ENCODE results near the gene FAM83B. TPM values are rescaled to one million over a fixed set of nuclear protein-coding genes. Genes with fewer than 3 reads are reported as not detected.

The FAM83B gene
- total RNA-seq, 1 donor from 2014 or later: 13.5 TPM

DNA sequence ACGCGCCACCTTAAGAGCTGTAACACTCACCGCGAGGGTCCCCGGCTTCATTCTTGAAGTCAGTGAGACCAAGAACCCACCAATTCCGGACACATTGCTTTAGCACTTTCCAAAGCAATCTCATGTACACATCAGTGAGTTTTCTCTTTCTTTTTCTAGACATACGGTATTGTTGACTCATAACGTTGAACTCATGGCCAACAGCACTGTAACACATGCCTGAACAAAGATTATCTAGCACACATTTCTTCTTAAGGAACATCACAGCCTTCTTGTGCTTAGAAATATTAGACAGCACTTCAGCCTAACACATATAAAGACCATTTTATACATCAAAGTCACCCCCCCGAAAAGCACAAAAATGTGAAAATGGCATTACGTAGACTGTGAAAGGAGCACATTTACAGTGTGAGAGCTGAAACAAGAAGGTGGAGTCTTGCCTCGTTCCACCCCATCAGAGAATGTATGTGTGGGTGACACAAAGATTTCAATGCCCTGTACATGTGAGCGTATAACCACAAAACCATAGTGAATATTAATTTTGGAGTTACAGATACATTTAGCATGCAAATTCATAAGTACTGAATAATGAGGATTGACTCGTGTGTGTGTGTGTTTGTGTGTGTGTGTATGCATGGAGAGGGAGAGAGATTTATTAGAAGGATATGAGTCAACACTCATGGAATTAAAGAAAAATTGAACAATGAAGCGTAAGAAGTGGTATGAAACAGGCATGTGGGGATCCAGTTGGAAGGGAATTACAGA lies 134.1 kb downstream of the FAM83B start:
- no peak for DNase-seq (ENCODE audit: low read depth)

DNA sequence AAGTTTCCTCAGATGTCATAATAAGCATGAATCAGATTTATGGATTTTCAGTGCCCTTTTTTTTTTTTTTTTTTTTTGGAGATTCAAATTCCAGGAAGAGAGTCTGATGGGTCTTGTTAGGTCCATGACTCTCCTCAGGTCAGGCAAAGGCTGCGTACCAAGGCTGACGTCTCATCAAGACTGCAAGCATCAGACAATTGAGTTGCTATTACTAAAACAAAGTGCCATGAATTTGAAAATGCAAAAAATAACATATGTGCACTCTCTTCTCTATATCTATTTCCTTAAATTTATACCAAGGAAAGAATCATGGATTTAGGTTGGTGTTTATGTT lies 134.7 kb downstream of the FAM83B start:
- DNase-seq (ENCODE audit: low read depth): no peak

DNA sequence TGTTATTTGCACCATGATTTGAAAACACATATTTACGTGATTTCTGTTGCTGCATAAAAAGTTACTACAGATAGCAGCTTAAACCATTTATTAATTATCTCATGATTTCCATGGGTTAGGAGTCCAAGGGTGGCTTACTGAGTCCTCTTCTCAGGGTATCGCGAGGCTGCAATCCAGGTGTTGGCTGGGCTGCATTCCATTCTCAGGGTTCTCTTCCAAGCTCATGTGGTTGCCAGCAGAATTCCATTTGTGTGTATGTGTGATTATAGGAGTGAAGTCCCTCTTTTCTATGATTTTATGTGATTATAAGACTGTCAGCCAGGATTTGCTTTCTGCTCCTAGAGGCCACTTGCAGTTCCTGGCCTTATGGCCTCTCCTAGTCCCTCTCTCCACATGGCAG lies 135.1 kb downstream of the FAM83B start:
- DNase-seq (ENCODE audit: low read depth): no peak

GRCh38 chr6:54987633-54988290 lies 141.2 kb downstream of the FAM83B start:
- no peak for DNase-seq (ENCODE audit: low read depth)

DNA sequence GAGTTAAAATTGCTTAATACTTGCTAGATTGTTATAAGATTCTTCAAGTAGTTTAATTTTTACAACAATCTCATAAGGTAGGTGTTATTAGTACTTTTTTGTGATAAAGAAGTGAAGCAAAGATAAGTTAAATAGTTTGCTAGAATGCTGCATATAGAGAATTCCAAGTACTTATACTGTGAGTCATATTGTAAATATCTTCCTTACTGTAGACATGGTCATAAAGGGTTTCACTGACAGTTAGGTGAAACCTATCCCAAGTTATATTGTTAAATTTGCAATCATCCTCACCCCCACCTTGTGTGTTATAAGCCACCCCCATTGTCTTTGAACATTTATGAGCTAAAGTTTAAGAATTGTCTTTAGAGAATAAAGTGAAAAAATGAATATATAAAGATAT lies 142.0 kb downstream of the FAM83B start:
- no peak for DNase-seq (ENCODE audit: low read depth)

- no peak for DNase-seq (ENCODE audit: low read depth)
Measured at GRCh38 chr6:54990001-54990400, 143.4 kb downstream of the FAM83B start.
